GM21528 (cell line): ENCODE measurements around the gene CHST9.

ENCODE experiments used
- ATAC-seq: cut with Tn5 transposase; IDR thresholded peaks from one replicate; pipeline ENCODE4 v1.9.1; 2021; ENCODE audit warnings: mild to moderate bottlenecking, moderate library complexity; ENCODE audit not compliant: unreplicated experiment, low FRiP score

The CHST9 gene

GRCh38 chr18:26875040-26875654 is 310.0 kb downstream of the CHST9 start:
- no peak for ATAC-seq

GRCh38 chr18:26874283-26874682 is 310.8 kb downstream of the CHST9 start:
- ATAC-seq = no peak

- no peak for ATAC-seq
Measured at GRCh38 chr18:26869640-26870039, 315.5 kb downstream of the CHST9 start.

- ATAC-seq = no peak
Measured at GRCh38 chr18:26868968-26869586, 316.0 kb downstream of the CHST9 start.

GRCh38 chr18:26867471-26867870 is 317.6 kb downstream of the CHST9 start:
- ATAC-seq = no peak

GRCh38 chr18:26865557-26865956 is 319.6 kb downstream of the CHST9 start, which contains the start of gene AQP4:
AQP4 (minus strand) TSS chr18:26865707; CDS start chr18:26865689, 18 bp downstream.
- no peak for ATAC-seq

GRCh38 chr18:26864658-26865057 is 320.4 kb downstream of the CHST9 start:
- ATAC-seq = no peak

GRCh38 chr18:26863921-26864497 is 321.1 kb downstream of the CHST9 start:
- ATAC-seq = no peak

- no peak for ATAC-seq
Measured at GRCh38 chr18:26863122-26863879, 321.8 kb downstream of the CHST9 start.

- no peak for ATAC-seq
Measured at GRCh38 chr18:26862084-26862483, 323.0 kb downstream of the CHST9 start.
